GM18499 (cell line): ENCODE measurements around the gene AKR7A3.
"Not testable (repeated sequence)": the region's sequence is repeated elsewhere in the genome, so short reads cannot be mapped to it uniquely, and the experiment has no call there.

Experiments
- ATAC-seq: cut with Tn5 transposase; IDR thresholded peaks from one replicate; pipeline ENCODE4 v1.9.1; 2021; ENCODE audit warnings: moderate number of reproducible peaks; ENCODE audit not compliant: insufficient read depth, unreplicated experiment

Gene AKR7A3

DNA sequence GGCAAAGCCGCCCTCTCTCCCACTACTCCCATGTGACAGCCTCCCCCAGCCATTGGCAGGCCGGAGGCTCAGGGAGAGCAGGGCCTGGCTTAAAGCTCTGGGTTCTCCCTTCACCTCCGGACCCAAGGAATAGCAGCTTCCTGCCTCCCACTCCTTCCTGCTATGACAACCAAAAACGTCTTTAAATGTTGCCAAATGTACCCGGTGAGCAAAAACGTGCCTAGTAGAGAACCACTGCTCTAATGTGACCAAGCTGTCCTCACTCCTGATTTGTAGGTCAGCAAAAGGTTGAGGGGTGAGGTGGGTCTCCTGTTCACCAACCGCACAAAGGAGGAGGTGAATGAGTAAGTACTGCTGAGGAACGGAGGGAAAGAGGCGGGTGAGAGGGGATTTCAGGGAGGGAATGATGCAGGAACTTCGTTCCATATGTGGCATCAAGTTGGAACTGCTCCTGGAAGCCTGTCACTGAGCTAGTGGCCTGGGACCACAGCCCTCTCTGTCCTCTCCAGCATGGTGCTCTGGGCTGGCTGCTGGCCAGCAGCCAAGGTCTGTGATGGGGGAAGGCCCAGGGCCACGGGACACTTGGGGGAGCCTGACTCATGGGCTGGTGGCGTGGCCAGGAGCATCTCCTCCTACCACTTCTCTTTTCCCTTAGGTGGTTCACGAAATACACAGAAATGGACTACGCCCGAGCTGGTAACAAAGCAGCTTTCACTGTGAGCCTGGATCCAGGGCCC lies 31.2 kb downstream of the AKR7A3 start:
- no peak for ATAC-seq

DNA sequence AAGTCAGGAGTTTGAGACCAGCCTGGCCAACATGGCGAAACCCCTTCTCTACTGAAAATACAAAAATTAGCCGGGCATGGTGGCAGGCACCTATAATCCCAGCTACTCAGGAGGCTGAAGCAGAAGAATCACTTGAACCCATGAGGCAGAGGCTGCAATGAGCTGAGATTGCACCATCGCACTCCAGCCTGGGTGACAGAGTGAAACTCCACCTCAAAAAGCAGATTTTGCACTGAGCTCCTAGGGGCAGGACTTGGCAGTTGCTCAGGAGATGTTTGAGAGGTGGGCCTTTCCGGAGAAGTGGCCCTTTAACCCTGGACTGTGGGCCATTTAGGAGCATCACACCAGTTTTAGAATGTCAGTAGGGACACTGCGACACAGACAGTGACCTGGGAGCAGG lies 32.3 kb downstream of the AKR7A3 start:
- ATAC-seq, result not testable (repeated sequence)

DNA sequence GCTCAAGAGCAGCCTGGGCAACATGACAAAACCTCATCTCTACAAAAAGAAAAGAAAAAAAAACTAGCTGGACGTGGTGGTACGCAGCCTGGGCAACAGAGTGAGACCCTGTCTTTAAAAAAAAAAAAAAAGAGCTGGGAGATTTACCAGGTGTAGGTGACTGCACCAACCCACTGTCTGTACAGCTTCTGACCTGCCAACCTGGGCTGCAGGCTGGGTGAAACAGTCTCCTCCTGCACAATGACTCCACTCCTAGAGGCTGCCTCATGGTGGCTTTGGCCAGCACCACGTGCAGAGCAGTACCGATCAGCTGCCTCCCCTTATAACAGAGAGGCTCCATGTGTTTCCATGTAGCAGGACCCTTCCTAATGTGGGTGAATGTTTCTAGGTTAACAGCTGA lies 33.3 kb downstream of the AKR7A3 start:
- no peak for ATAC-seq

DNA sequence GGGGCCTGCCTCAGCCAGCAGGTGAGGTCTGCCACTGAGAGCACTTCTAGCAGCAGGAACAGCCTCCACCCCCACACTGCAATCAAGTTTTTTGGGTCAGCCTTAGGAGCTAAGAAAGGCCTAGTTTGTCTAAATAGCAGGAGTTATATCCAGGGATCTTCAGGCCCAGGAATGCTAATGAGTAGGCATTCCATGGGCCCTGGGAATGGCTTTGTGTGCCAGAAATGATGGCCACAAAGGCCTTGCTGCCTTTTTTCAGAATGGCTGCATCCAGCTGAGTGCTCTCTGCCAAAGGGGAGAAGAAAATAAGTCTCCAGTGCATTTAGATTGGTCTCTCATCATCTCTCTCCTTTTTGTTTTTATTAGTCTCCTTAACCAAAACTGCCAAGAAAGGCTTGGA lies 34.2 kb downstream of the AKR7A3 start:
- ATAC-seq, result no peak

DNA sequence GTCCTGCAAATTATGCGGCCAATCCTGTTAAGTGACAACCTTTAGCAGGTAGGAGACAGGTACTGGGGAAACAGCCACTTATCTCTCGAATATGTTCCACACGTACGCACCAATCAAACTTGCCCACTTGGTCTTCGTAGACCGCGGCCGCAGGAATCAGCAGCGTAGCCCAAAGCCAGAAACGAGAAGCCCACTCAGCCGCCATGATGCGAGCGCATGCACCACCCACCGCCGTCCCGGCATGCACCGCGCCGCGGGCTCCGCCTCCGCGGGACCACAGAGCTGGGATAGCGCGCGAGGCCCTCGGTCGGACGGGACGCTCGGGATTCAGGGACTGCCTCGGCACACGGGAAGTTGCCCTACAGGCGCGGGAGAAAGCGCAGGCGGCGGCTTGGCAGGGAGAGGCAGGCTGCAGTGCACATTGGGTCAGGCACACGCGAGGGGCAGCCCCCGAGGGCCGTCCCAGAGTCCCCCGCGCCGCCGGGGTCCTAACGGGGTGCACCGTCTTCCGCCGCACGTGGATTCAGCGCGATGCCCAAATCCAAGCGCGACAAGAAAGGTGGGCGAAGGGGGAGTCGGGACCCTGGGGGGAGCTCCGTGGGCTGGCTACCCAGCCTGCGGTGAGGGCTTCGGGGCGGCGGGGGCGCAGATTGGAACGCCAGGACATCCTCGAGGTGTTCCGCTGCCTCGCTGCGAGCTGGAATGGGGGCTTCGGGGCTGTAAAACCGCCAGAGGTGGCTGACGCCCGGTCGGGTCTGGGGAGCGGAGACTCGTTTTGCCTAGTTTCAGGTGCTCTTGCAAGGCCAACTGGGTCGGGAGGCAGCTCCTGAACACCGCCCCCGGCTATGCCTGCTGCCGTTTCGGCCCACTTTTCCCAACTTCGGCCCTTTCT lies 37.0 kb downstream of the AKR7A3 start, which contains the start of the genes EMC1 and MRTO4:
TSS of gene EMC1 (minus strand) at position 220 of the 892 bp plus-strand sequence. CDS start at position 205, 15 bp downstream.
TSS of gene MRTO4 (plus strand) at position 501 of the 892 bp plus-strand sequence. CDS start at position 532, 31 bp downstream.
- peak; percentile 53 for ATAC-seq

DNA sequence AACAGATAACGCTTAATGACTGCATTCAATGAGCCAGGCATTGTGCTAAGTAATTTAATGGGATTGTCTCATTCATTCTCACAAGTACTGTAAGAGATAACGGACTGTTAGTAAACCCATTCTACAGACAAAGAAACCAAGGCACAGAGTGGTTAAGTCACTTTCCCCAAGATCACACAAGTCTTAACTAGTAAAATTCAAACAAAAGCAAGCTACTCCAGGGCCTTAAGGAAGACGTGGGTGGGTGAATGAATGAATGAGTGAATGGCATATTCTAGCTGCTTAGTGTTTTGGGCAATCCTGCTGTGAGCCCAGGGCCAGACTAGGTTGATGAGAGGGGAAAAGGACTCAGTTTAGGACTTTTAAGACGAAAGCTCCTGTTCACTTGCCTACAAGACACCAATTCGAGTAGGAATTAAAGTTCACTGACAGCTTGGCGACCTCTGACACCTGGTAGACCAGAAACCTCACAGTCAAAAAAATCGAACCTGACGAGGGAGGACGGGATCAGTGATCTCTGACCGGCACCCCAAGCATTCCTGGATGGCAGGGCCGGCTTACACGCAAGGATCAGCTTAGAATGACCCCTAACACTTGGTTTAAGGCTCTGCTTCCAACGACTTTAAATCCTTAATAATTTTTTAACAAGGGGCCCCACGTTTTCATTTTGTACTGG lies 37.8 kb downstream of the AKR7A3 start:
- no peak for ATAC-seq

DNA sequence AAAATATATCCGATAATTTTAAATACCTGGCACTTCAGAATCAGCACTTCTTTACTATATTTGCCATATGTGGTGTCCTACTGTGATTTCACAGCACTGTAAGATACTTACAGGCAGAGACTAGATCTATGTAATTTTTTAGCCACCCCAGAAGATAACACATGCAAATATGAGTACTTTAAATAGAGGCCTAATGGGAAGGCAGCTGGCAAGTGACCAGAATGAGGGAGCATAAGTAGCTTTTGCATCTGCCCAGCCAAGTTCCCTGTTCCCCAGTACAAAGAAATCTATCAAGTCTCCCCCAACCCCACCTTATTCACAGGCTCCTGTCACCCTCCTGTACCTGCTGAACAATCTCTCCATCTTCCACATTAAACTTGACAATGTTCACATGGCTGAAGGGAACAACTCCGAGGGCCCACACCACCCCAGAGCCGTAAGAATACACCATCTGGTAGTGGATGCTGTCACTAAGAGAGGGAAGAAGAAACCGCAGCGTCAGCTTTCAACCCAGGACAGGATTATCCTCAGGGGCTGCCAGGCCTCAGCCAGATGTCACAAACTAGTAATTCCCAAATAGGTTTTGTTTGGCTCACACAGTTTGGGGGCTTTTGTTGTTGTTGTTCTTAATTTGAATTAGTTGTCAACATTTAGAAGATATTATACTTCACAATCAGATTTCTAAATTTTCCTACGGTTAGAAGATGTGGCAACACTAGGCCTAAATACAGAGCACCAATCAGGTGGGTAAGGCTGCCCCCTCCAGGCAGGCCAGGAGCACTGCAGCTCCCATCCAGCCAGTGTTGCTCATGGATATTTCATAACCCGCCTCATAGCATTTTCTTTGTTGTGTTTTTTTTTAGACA lies 47.7 kb downstream of the AKR7A3 start:
- no peak for ATAC-seq

DNA sequence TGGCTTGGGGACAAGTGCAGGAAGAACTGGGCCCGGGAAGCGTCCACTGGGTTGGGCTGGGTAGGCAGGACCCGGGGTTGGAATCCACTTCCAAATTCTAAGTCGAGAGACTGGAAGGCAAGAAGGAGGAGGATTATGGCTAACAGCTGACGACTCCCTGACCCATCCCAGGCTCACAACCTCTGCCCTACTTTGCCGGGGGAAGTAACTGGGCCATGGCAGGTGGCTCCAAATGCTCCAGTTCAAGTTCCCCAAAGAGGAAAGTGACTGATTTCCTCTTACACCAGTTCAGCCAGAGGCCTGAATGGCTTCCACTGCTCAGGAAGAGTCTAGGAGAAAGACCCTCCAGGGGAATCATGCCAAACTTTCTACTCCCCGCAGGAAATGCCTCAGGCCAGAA lies 48.7 kb downstream of the AKR7A3 start:
- no peak for ATAC-seq

DNA sequence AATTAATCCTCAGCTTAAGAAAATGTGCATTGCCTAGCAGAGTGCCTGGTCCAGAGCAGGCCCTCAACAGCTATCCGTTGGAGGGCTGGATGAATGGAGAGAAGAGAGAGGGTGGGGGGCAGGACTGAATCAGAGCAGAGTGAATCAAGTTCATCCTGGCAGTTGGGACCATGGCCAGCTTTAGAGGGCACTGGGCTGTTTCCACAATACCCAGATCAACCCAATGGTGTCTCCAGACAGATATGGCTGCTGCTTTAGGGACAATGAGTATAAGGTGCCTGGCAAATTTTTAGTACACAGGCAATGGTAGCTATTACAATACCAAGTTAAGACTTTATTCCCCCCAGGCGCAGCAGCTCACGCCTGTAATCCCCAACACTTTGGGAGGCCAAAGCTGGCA lies 54.3 kb downstream of the AKR7A3 start:
- ATAC-seq, result no peak
